Suppressor macrophage treated with lipopolysaccharide for 1 hour (primary cell): ENCODE measurements around the gene INPP5A.
"Not testable (repeated sequence)": the region's sequence is repeated elsewhere in the genome, so short reads cannot be mapped to it uniquely, and the experiment has no call there.

Source experiments
- DNase-seq, 3 donors: peaks; one replicate each; pipeline ENCODE4 v3.0.0-alpha.2; 2020 to 2022

INPP5A gene

DNA sequence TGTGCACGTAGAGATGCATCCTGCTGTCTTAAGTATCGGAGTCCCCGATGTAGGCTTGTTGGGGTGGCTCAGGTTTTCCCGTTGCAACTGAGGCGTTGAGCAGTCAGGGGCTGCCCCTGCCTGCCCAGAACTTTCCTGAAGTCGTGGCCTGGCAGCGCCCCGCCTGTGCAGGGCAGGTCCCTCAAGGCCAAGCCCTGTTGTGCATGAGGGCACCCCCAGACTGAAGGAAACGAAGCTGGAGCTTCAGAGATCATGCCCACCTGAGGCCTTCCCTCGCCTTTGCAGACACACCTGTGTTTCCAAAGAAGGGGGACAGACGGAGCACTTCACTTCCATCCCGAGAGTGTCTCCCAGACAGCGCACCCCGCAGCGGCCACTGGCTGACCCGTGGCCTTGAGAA is 127.3 kb downstream of the INPP5A start:
- no peak for DNase-seq

DNA sequence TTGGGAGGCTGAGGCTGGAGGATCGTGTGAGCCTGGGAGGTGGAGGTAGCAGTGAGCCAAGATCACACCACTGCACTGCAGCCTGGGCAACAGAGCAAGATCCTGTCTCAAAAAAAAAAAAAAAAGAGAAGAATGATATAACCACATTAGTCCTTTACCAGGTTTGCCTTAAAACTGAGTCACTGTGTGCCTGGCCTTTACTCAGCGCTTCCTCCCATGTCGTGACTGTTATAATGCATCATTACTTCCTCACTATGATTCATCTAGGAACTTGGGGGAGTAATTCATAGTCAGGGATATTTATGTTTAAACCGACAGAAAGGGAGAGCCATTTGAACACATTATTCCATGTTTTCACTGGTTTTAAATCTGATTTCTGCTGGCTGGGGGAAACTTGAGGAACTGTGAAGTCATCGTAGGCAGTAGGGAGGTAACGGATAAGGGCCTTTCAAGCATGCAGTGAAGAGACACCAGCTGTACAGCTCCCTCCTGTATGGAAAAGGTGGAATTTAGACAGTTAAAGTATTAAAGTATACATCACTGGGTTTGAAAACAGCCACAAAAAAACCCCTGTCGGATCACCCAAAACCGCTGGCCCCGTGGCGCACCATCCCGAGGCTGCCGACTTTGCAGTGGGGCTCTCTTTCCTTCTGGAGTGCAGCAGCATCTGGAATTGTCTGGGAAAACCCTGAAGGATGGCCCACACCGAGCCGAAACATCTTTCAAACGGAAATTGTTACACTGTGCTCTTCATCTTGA is 128.5 kb downstream of the INPP5A start:
- DNase-seq, result peak; percentile 80 to 92 (median 89)

DNA sequence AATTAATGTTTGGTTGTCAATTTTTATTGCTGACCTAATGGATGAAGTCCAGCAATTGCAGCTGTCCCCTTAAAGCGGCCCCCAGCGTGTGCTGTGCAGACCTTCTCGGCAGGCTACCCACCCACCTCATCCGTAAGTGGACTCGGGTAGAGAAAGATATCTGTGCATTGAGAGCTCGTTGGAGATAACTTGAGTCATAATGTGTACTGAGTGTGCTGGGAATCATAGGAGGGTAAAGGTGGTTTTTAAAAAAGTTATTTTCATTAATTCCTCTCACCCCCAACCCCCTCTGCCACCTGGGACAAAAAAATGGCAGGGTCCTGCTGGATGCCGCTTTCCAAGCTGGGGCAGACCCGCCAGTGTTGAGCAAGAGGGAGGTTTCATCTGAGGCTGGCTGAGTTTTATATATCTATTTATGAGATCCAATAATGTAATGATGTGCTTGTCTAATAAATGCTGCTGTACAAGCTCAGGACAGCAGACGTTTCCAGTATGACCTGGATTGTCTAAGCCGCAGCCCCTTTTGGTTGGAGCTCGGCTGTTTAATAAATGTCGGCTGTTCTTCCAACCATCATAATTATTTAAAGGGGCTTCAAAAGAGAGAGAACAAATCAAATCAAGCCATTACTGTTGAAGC is 129.2 kb downstream of the INPP5A start:
- DNase-seq, result no peak

DNA sequence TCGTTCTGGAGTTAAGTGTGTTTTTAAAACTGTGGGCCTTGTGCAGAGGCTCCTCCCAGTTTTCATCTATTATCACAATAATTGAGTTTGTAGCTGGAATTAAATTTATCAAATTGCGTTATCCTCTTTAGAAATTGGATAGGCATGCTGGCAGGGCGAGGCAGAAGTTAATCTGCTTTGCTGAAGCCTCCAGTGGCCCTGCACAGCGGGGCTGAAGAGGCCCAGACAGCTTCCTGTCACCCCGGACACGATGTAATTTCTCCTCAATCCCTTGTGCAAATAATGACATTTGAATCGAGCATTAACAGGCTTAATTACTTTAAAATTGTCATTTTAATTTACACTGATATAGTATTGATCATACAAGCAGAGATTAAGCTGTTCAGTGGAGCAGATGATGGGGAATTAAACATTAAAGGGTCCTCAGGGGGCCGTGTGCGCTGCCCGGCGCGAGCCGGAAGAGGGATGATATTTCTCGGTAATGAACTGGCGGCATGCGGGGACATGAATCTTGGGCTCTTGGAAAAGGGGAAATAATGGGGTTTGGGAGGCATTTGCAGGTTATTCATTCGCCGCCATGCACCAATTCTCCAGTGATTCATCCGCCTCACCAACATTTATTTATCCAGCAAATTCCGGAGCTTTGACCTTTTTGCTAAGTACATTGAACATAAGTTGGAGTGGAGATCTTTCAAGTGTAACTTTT is 129.9 kb downstream of the INPP5A start:
- no peak for DNase-seq

DNA sequence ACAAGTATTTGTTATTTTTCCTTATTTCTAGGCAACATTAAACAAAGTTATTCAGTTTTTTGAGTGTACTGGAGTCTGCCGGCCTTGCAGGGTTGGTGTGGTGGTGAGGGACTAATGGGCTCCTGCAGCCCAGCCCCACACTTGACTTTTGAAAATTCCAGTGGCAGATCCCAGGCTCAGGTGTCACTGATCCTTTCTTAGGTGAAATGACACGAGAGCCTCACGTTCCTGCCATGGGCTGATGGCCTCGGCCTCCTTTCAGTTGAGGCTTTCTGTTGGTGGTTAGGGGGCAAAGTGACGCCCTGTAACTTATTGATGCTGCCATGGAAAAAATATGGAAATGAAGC is 130.4 kb downstream of the INPP5A start:
- no peak for DNase-seq

DNA sequence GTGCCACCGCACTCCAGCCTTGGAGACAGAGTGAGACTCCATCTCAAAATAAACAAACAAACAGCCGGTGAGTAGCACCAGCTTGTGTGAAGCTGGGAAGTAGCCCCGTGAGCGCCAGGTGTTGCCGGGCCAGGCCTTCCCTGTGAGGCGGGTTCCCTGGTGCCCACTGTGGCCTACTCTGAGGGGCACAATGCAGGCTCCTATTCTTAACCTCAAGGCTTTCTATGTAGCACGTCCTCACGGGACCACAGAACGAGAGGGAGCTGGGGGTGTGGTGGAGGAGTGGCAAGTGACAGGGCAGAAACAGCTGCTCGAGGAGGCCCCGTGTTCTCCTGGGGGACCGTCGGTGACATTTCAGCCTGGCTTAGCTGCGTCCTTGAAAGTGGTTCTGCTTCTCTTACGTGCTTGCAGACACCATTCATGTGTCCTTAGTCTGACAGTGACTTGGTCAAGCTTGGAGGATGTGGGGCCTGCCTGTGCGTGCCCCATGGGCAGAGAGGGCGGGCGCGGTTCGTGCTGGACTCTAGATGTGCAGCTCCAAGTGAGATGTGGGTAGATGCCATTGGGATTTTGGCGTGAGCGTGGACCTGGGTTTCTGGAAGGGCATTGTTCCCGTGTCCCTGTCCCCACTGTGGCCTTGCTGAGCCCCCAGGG is 131.7 kb downstream of the INPP5A start:
- DNase-seq, result no peak

DNA sequence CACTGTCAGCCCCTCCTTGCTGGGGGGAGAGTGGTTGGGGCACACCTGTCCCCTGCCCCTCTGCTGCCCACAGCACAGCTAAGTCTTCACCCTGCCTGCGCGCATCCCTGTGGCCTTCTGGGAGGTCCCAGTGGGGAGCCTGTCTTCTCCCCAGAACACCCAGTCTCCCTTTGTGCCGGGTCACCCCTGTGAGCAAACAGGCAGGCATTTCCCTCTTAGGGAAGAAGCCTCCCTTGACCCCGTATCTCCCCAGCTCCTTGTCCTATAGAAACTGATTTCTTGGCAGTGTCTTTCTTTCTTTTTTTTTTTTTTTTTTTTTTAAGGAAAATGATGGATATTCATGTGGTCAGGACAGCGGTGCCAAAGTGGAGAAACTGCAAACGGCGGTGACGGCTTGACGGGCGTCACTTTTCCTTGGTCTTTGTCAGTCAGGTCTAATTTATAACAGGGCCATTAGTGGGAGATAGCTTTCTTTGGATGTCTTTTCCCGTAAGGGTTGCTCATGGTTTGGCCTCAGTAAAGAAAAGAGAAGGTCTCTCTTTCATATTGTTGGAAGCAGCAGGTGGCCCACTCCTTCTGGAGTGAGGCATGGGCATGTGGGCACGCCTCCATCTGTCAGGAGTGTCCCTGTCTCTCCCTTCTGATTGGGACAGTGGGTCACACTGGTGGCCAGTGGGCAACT is 133.1 kb downstream of the INPP5A start:
- DNase-seq, result no peak

DNA sequence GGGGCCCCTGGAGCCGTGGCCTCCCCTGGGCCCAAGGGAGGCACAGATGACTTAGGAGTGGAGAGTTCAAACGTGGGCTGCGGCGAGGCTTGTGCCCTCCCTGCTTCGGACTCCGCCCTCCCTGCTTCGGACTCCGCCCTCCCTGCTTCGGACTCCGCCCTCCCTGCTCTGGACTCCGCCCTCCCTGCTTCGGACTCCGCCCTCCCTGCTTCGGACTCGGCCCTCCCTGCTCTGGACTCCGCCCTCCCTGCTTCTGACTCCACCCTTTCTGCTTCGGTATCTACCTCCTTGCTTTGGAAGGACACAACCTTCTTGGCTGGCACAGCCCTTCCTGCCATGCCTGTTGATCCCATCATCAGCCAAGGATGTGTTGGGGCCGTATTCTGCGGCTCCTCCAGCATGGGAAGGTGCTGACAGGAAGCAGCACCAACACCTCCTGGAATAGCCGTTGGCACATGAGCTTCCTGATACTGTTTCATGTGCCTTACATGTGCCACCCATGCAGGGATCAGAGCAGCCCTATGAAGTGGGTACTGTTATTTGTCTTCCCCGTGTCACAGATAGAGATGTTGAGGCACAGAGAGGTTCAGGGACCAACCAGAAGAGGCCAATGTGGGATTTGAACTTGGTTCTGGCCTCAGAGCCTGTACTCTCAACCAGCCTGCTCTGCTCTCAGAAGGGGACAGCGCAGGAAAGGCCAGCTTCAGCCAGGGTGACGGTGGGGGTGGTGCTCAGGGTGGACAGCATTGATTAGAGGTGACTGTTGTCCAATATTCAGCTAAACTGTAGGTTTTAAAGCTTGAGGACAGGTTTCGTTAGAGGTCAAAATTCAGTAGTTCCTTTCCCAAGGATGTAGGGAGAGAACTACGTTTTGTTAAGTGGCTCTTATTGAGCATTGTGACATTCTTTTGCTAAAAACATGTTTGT is 133.9 kb downstream of the INPP5A start:
- no peak for DNase-seq

DNA sequence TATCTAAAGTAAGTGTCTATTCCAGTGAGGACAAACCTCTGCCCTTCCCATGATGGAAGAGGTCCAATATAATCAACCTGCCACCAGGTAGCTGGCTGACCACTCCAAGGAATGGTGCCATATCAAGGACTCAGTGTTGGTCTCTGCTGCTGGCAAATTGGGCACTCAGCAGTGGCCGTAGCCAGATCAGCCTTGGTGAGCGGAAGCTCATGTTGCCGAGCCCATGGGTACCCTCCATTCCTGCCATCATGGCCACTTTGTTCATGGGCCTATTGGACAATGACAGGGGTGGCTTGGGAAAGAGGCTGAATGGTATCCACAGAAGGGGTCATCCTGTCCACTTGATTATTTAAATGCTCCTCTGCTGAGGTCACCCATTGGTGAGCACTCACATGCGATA is 136.2 kb downstream of the INPP5A start:
- not testable (repeated sequence) for DNase-seq

DNA sequence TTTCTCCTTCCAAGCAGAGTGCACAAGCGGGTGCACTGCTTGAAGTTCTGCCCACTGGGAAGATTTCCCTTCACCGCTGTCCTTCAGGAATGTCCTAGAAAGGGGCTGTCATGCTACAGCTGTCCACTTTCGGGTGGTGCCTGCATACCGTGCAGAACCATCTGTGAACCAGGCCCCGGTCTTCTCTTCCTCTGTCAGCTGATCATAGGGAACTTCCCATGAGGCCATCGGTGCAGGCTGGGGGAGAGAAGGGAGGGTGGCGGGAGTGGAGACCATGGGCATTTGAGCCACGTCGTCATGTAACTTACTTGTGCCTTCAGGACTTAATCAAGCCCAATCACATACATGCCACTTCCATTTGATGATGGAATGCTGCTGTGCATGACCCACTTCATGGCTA is 136.7 kb downstream of the INPP5A start:
- no peak for DNase-seq

DNA sequence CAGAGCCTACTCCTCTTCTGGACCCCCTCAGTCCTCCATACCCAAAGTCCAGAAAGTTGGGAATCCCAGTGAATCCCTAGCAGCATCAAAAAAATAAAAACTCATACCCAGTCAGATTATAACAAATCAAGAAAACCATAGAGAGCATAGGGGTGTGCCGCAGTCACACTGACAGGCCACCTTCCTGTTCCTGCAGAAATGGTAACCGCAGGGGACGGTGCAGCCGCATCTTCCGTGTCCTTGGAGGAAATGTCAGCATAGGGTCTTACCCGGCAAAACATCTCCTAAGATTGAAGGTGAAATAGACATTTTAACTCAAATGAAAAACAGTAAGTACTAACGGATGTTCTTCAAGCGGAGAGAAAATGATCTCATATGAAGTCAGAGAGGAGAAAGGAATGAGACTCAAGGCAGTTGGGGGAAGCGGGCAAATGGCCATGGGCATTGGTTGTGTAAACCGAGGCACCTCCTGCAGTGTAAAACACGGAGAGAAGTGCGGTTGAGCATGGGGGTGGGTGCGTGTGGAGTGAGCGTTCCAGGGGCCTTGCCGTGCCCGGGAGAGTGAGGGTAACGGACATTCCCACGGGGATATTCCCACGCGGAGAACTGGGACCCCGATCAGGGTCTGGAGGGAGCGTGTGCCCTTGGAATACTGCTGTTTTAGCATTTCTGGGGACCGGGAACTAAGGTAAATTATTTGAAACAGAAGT is 137.6 kb downstream of the INPP5A start:
- DNase-seq, result no peak

DNA sequence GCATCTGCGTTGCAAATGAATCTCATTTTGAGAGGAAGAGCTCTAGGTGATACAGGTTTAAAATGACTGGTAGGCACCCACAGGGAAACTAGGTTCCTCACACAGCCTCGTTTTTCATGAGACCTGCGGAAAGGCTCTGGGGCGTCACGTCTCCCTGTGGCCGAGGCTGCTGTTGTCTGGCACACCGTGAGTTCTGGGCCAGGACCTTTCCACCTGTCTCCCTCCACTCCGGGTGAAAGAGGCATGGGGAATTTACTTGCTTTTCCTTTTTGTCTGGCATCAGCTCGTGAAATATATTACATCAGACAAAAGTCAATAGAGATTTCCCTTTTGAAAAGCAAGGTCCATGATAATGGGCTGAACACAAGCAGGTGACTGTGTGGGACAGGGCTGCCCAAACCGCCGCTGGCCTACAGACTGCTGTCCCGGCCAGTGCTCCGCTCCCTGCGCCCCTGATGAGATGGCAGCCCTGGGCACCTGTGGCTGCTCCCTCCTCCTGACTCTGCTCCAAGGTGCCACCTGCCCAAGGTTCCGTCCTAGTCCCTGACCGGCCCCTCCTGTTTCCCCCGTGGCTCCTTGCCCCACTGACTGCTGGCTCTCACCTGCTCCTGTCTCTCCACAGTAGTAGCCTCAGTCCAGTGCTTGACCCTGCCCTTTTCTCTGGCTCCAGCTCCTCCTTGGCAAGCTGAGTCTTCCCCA is 138.8 kb downstream of the INPP5A start:
- no peak for DNase-seq

DNA sequence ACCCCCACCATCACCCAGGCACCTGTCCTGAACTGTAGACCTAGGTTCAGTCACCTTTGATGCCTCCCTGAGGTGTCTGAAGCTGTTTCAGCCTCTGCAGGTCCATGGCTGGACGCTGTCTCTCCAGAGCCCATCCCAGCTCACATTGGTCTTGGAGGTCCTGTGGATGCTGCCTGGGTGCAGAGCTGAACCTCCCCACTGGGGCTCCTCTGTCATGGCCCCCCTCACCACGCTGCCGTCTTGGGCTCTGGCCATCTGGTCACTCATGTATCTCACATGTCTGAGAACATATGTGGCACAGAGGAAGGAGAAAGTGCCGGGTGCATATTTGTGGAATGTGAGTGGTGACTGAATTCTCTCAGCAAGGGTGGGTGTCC is 139.5 kb downstream of the INPP5A start:
- DNase-seq, result no peak

DNA sequence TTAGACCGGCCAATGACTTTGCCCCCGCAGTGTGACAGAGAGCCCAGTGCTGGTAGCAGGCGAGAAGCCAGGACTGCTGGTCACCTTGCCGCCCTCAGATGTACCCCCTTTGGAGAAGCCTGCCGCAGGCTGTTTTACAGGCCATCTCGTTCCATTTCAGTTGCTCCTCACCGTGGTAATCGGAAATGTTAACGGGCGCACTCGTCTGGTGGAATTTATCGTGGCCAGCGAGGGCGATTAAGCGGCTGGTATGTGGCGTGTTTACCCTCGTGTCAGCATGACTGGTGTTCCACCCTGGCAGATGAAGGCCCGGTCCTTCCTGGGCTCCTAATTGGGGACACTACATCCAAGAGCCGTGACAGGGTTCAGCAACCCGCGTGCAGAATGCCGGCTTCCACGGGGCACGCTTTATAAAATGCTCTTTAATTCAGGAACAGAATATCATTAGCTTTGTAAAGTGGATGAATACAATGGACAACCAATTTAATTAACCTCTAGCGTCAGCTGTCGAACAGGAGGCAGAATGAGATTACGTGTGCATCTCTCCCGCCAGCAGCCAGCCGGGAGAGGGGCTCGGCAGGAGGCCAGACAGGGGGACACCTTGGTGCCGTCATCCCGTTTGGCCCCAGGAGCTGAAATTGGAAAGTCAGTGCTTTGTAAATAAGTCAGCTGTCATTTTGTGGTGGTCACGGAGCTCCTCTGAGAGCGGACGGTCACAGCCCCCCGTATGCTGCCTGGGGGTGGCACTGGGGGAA is 140.1 kb downstream of the INPP5A start:
- DNase-seq, result no peak

DNA sequence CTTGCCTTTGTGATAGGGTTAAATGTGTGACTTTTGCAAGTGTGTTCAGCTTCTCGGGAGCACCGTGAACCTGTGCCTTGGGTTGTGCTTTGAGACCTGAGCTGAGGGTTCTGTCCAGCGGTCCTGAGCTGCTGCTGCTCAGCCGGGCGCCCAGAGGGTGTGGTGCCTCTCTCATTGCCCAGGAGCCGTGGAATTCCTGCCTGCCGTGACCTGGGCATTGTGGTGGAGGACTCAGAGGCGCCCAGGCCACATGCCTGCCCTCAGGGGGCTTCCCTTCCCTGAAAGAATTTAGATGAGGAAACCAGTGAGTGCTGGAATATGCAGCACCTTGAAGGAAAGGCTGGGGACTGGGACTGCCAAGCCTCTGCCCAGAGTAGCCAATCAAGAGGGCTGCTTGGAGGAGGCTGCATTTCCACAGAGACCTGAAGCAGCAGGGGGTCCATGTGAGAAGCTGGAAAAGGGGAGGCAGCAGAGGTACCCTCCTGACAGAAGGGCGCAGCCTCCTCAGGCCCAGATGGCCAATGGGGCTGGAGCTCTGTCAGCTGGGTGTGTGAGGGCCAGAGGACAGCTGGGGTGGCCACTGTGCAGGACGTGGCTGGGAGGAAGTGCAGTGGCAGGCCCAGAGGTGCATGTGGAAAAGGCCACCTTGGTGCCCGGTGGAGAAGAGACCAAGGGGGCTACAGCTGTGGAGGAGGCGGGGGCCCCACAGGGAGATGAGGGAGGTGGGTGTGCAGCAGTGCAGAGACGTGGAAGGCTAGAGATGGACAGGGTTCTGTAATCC is 141.0 kb downstream of the INPP5A start:
- no peak for DNase-seq

DNA sequence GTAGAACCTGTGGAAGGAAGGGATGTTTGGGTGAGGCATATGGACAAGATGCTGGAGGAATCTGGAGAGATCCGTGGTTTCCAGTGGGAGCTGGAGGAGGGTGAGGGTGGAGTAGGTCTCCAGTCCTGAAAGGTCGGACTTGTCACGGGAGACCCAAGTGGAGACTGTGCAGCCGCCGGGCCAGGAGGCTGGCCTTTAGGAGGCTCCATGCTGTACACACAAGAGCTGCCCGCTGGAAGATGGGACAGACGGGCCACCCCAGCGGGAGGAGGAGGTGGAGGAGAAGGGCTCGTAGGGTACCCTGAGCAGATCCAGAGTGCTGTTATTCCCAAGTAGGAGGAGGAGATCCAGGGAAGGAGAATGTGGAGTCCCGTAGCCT is 141.6 kb downstream of the INPP5A start:
- no peak for DNase-seq

DNA sequence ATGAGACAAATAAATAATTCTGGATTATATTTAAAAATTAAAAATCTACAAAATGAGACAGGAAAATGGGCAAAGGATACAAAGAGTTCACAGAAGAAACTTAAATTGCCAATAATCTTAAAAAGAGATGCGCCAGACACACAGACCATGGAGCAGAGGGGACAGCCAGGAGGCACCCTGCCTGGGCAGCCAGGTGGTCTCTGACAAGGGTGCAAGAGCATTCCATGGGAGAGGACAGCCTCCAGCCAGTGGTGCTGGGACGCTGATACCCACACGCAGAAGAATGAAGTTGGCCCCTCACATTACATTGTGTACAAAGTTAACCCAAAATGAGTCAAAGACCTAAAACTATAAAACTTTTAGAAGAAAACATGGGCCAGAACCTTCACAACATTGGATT is 142.1 kb downstream of the INPP5A start:
- DNase-seq, result no peak

DNA sequence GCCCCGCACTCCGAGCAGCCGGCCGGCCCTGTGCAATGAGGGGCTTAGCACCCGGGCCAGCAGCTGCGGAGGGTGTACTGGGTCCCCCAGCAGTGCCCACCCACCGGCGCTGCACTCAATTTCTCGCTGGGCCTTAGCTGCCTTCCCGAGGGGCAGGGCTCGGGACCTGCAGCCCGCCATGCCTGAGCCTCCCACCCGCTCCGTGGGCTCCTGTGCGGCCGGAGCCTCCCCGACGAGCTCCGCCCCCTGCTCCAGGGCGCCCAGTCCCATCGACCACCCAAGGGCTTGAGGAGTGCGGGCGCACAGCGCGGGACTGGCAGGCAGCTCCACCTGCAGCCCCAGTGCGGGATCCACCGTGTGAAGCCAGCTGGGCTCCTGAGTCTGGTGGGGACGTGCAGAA is 143.2 kb downstream of the INPP5A start:
- DNase-seq, result not testable (repeated sequence)
